HepG2 (cell line): ENCODE data around the gene ZC3H14. TPM values are rescaled to one million over a fixed set of nuclear protein-coding genes. Genes with fewer than 3 reads are reported as not detected.

Experiments used
- ATAC-seq: fragments of 200-7000 bp; cut with Tn5 transposase; 3 replicates; pipeline ENCODE4 v1.9.1; 2020; ENCODE audit warnings: mild to moderate bottlenecking, moderate library complexity
- BruUV-seq: library from RNA; stranded (reverse); fragments of 400-500 nt; replicated peaks from 2 replicates; lab custom pipeline; 2021; lab: Mats Ljungman, UMichigan
- CTCF ChIA-PET: fragments of 300-600 bp; formaldehyde crosslinking; extraction: SDS; loops from one replicate; lab custom pipeline; 2021; ENCODE audit warnings: low total read pairs, inconsistent platforms, low intra/inter-chr PET ratio; lab: Yijun Ruan, JAX
- POLR2A ChIA-PET: fragments of 350-600 bp; sonication (Branson Sonifier 250); formaldehyde crosslinking; loops from one replicate; lab custom pipeline; 2020; ENCODE audit warnings: antibody characterized with exemption, inconsistent platforms; lab: Yijun Ruan, JAX
- DNase-seq: peaks from one replicate; pipeline ENCODE4 v3.0.0-alpha.2; 2015; ENCODE audit warnings: low spot score
- FAIRE-seq: peaks from 3 replicates; lab custom pipeline; 2011; peaks lifted over from hg19 to GRCh38; lab: Jason Lieb, UNC
- H2AFZ ChIP-seq: one replicate; pipeline ENCODE4 v1.6.1; 2011; ENCODE audit warnings: low read length, inconsistent platforms
- H3K27ac ChIP-seq: fragments of 300-600 bp; 3 replicates; pipeline ENCODE4 v1.8.0; 2011; ENCODE audit warnings: mixed run types, mild to moderate bottlenecking, mixed read lengths, low read length, inconsistent platforms; ENCODE audit not compliant: insufficient read depth; ENCODE audit errors: extremely low read length
- H3K27me3 ChIP-seq, 2 experiments: fragments of 200-600 bp in 1 of 2; 2 replicates in 1 of 2; 3 replicates in 1 of 2; pipeline versions ENCODE4 v1.6.0 to v1.8.0; 2011; ENCODE audit warnings: low read length in 2 of 2, mild to moderate bottlenecking in 2 of 2, moderate library complexity in 2 of 2, inconsistent platforms in 1 of 2; ENCODE audit not compliant: insufficient read depth in 2 of 2, control insufficient read depth in 1 of 2
- H3K36me3 ChIP-seq, 2 experiments: fragments of 200-600 bp in 1 of 2; replicated peaks in 1 of 2; 2 replicates in 1 of 2; 3 replicates in 1 of 2; pipeline versions ENCODE4 v1.5.1 to v1.8.0; 2011; ENCODE audit warnings: low read length in 2 of 2, inconsistent platforms in 1 of 2; ENCODE audit not compliant: insufficient read depth in 2 of 2, control insufficient read depth in 1 of 2
- H3K4me1 ChIP-seq: 2 replicates; pipeline ENCODE4 v1.5.1; 2012; ENCODE audit warnings: low read length, inconsistent platforms; ENCODE audit not compliant: insufficient read depth
- H3K4me2 ChIP-seq: 2 replicates; pipeline ENCODE4 v1.6.0; 2011; ENCODE audit warnings: low read depth, low read length, inconsistent platforms
- H3K4me3 ChIP-seq, 3 experiments: fragments of 200-600 bp in 1 of 3; sonication (generic), shearing (Covaris generic) in 1 of 3; replicated peaks in 1 of 3; 2 replicates each; pipeline ENCODE4 v1.5.1; 2011 to 2016; ENCODE audit warnings: low read length in 3 of 3, inconsistent platforms in 2 of 3, low read depth in 2 of 3, mild to moderate bottlenecking in 2 of 3, control low read depth in 1 of 3, mixed read lengths in 1 of 3; ENCODE audit not compliant: insufficient read depth in 1 of 3
- H3K79me2 ChIP-seq: one replicate; pipeline ENCODE4 v1.6.1; 2011; ENCODE audit warnings: low read length, inconsistent platforms; ENCODE audit not compliant: insufficient read depth
- H3K9ac ChIP-seq: 2 replicates; pipeline ENCODE4 v1.6.0; 2011; ENCODE audit warnings: mild to moderate bottlenecking, low read depth, low read length, inconsistent platforms; ENCODE audit not compliant: insufficient read depth
- H3K9me3 ChIP-seq: 2 replicates; pipeline ENCODE4 v1.5.1; 2012; ENCODE audit warnings: mild to moderate bottlenecking, low read length
- H4K20me1 ChIP-seq: 2 replicates; pipeline ENCODE4 v1.6.0; 2011; ENCODE audit warnings: inconsistent platforms, mild to moderate bottlenecking, low read length, moderate library complexity; ENCODE audit not compliant: insufficient read depth
- FLYWCH1 ChIP-seq: sonication (generic); formaldehyde crosslinking; IDR thresholded peaks from 2 replicates; pipeline ENCODE4 v1.8.1; 2023; ENCODE audit warnings: mild to moderate bottlenecking, missing genetic modification reagents
- GTF2F1 ChIP-seq: fragments of 150-350 bp; IDR thresholded peaks from 2 replicates; pipeline ENCODE4 v1.6.1; 2014; ENCODE audit warnings: low read length
- HOXA5 ChIP-seq: sonication (generic); formaldehyde crosslinking; IDR thresholded peaks from 2 replicates; pipeline ENCODE4 v1.4.0; 2020; ENCODE audit warnings: missing genetic modification reagents
- TOE1 ChIP-seq: sonication (generic); formaldehyde crosslinking; IDR thresholded peaks from 2 replicates; pipeline ENCODE4 v1.4.0; 2020; ENCODE audit warnings: mild to moderate bottlenecking, missing genetic modification reagents
- ZSCAN30 ChIP-seq: sonication (generic); formaldehyde crosslinking; IDR thresholded peaks from 2 replicates; pipeline ENCODE4 v1.5.0; 2020; ENCODE audit warnings: mild to moderate bottlenecking, missing genetic modification reagents
- WGBS: methylation state at CpG from one replicate; pipeline ENCODE4 v1.1.6; 2017; ENCODE audit warnings: low lambda C conversion rate; 5-methylcytosine and 5-hydroxymethylcytosine counted together
- in situ Hi-C: cut with HindIII; loops from 2 replicates; pipeline ENCODE4 v1.10.0; 2017; ENCODE audit warnings: low pct_unique_long_range_greater_than_20kb; ENCODE audit not compliant: extremely low pct_ligation_motif_present
- intact Hi-C: fragments of 100-400 bp; cut with micrococcal nuclease; formaldehyde crosslinking; loops from one replicate; pipeline ENCODE4 v1.10.0; 2022; ENCODE audit not compliant: unreplicated experiment
- polyA plus RNA-seq, 8 experiments: library from polyadenylated mRNA; depleted of rRNA in 3 of 8; stranded (reverse) in 7 of 8; unstranded in 1 of 8; fragments of >200 nt; fragmentation: Illumina TruSeq in 4 of 8; extraction: Trizol in 4 of 8; gene quantifications; 2 replicates each; pipeline versions ENCODE4 v1.2.1 to v1.2.3, GENCODE V29; 2011 to 2016; ENCODE audit warnings: low read depth in 4 of 8, missing spikeins in 1 of 8, mixed read lengths in 1 of 8; ENCODE audit not compliant: insufficient read depth in 1 of 8
- total RNA-seq, 5 experiments: library from RNA; depleted of rRNA; stranded (reverse); fragments of >200 nt; fragmentation: Illumina TruSeq; extraction: Trizol; gene quantifications; 2 replicates each; pipeline ENCODE4 v1.2.3, GENCODE V29; 2016; ENCODE audit warnings: low read depth in 1 of 5
- TF ChIP-seq, protein P1 (sequence below): IDR thresholded peaks from 2 replicates; pipeline ENCODE4 v1.6.1; 2016; ENCODE audit warnings: low read depth, missing genetic modification reagents, missing compliant biosample characterization

The ZC3H14 gene
- total and polyA plus RNA-seq, 2 of the 13 experiments (the other 11 are each of a cell fraction or from before 2014, with no cell fraction given) = 65.1 to 67.5 TPM

DNA sequence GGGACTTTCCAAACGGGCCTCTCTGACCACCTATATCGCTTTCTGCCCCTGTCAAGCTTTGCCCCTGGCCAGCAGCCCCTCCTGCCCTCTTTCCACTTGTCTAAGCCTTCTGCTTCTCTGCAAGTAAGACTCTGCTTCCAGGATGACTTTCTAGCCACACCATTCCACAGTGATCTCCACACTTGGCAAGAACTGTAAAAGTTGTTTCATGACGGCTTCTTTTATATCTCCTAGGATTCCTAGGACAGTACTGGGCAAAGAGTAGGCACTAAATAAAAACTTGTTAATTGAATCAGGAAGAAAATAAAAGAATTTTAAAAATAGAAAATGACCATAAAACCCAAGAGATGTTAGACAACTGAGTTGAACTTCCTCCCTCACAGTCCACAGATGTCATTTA lies 6.3 kb upstream of the ZC3H14 start:
- in situ Hi-C loops = no loop called here
- 31% methylated on average over 3 of the region's 3 CpGs for WGBS
- DNase-seq = no peak

More for the DNA sequence above, 6.3 kb upstream of the ZC3H14 start:
- no peak overlapping the region for H3K27ac ChIP-seq
- CTCF ChIA-PET = no interaction called here
- FAIRE-seq (no peak), ATAC-seq (no peak)
- H3K27me3 ChIP-seq = no peaks in the 10 kb centered on the region
- TF ChIP-seq TOE1 (CRISPR knock-in tag) = no peak
- TF ChIP-seq, protein P1, sequence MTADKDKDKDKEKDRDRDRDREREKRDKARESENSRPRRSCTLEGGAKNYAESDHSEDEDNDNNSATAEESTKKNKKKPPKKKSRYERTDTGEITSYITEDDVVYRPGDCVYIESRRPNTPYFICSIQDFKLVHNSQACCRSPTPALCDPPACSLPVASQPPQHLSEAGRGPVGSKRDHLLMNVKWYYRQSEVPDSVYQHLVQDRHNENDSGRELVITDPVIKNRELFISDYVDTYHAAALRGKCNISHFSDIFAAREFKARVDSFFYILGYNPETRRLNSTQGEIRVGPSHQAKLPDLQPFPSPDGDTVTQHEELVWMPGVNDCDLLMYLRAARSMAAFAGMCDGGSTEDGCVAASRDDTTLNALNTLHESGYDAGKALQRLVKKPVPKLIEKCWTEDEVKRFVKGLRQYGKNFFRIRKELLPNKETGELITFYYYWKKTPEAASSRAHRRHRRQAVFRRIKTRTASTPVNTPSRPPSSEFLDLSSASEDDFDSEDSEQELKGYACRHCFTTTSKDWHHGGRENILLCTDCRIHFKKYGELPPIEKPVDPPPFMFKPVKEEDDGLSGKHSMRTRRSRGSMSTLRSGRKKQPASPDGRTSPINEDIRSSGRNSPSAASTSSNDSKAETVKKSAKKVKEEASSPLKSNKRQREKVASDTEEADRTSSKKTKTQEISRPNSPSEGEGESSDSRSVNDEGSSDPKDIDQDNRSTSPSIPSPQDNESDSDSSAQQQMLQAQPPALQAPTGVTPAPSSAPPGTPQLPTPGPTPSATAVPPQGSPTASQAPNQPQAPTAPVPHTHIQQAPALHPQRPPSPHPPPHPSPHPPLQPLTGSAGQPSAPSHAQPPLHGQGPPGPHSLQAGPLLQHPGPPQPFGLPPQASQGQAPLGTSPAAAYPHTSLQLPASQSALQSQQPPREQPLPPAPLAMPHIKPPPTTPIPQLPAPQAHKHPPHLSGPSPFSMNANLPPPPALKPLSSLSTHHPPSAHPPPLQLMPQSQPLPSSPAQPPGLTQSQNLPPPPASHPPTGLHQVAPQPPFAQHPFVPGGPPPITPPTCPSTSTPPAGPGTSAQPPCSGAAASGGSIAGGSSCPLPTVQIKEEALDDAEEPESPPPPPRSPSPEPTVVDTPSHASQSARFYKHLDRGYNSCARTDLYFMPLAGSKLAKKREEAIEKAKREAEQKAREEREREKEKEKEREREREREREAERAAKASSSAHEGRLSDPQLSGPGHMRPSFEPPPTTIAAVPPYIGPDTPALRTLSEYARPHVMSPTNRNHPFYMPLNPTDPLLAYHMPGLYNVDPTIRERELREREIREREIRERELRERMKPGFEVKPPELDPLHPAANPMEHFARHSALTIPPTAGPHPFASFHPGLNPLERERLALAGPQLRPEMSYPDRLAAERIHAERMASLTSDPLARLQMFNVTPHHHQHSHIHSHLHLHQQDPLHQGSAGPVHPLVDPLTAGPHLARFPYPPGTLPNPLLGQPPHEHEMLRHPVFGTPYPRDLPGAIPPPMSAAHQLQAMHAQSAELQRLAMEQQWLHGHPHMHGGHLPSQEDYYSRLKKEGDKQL (CRISPR knock-in tag) = no peak
- TF ChIP-seq HOXA5 (CRISPR knock-in tag) = no peak
- TF ChIP-seq ZSCAN30 (CRISPR knock-in tag) = no peak
- no peak for TF ChIP-seq GTF2F1
- no peak for TF ChIP-seq FLYWCH1
- H3K4me3 ChIP-seq = no peak overlapping the region
- peaks cover 38% of the 10 kb centered on the region for H3K4me1 ChIP-seq
- no peak overlapping the region for H3K4me2 ChIP-seq
- POLR2A ChIA-PET = no interaction called here
- no TSS peak for BruUV-seq
- no peaks in the 10 kb centered on the region for H4K20me1 ChIP-seq
- no peak overlapping the region for H3K9ac ChIP-seq
- no peak overlapping the region for H2AFZ ChIP-seq
- intact Hi-C loops = loop anchor here (10.0 kb wide), 1 partner anchor 172 kb away; the partner anchor contains the start of gene SPATA7
- H3K9me3 ChIP-seq = no peaks in the 10 kb centered on the region
- H3K36me3 ChIP-seq = no peaks in the 10 kb centered on the region
- H3K79me2 ChIP-seq = no peaks in the 10 kb centered on the region
